Measurements from ENCODE around the gene DAB1. TPM values are rescaled to one million over a fixed set of nuclear protein-coding genes. Genes with fewer than 3 reads are reported as not detected.

DAB1 gene
- polyA plus RNA-seq, 3 donors, result not detected

- H3K27ac Mint-ChIP-seq, result no peak overlapping the region
- TF ChIP-seq CTCF (IDR thresholded peaks at IDR 0.05), result no peak
- Histone ChIP-seq H3K27me3 (ENCODE audit: control insufficient read depth in 2 of 2, insufficient read depth in 2 of 2, low read length in 2 of 2) (no peaks in the 10 kb centered on the region), H3K9me3 (replicated peaks in 1 of 2; ENCODE audit: control insufficient read depth in 1 of 2, insufficient read depth in 1 of 2, low read length in 2 of 2) (no peaks in the 10 kb centered on the region), H3K4me2 (replicated peaks; ENCODE audit: extremely low read depth, low read length, poor library complexity, severe bottlenecking) (no peak overlapping the region), H3K4me1 (ENCODE audit: control insufficient read depth in 1 of 2, insufficient read depth in 2 of 2, low read length in 2 of 2) (no peaks in the 10 kb centered on the region), H4K20me1 (ENCODE audit: insufficient read depth, low read length) (no peaks in the 10 kb centered on the region), H3K9ac (ENCODE audit: insufficient read depth, low read length, poor library complexity, severe bottlenecking) (no peak overlapping the region), H3K79me2 (ENCODE audit: insufficient read depth, low read length) (no peaks in the 10 kb centered on the region), H3K36me3 (replicated peaks in 1 of 2; ENCODE audit: control insufficient read depth in 1 of 2, insufficient read depth in 2 of 2, low read length in 2 of 2) (no peaks in the 10 kb centered on the region), H3K4me3 (replicated peaks in 1 of 3; ENCODE audit: low read depth in 2 of 3, low read length in 3 of 3) (no peak overlapping the region), H2AFZ (ENCODE audit: insufficient read depth, low read depth, low read length, poor library complexity, severe bottlenecking) (no peak overlapping the region), H3K27ac (ENCODE audit: low read depth in 1 of 2, low read length in 2 of 2) (no peak overlapping the region)
- no peak overlapping the region for H3K4me3 Mint-ChIP-seq
- peaks cover 0 to 7% (median 0%) of the 10 kb centered on the region in 3 donors for H3K27me3 Mint-ChIP-seq (ENCODE audit: low read depth in 3 of 3)
- intact Hi-C loops (cut with micrococcal nuclease), result no loop called here
- no peak for DNase-seq
- no peaks in the 10 kb centered on the region for H3K4me1 Mint-ChIP-seq
- H3K36me3 Mint-ChIP-seq, result no peaks in the 10 kb centered on the region
- H3K9me3 Mint-ChIP-seq, result peaks cover 0 to 7% (median 3%) of the 10 kb centered on the region in 7 donors
- no CpG with 5 or more reads among the region's 4 CpGs for WGBS (ENCODE audit: insufficient coverage)
These were observed 73.2 kb downstream of the DAB1 start for GRCh38 chr1:57350610-57351009.

DNA sequence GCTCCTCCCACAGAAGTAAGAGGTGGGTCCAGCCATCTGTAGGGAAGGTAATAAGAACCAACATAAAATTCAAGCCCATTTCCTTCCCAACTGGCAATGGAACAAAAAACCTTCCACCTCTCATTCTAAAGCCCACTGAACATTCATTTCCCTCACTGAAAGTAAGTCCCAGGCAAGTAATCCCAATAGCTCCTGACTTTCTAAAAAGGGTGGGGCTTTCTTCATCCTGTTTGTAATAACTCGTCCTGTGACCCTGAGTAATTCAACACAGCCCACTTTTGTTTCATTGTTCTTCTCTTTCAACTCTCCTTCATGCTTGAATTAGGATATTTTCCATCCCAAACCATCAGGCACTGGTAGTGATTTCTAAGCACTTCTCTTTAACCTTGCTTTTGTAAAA, 74.9 kb downstream of the DAB1 start:
- peaks cover 0 to 3% (median 0%) of the 10 kb centered on the region in 7 donors for H3K9me3 Mint-ChIP-seq
- H3K4me1 Mint-ChIP-seq, result no peaks in the 10 kb centered on the region
- Histone ChIP-seq H3K9me3 (replicated peaks in 1 of 2; ENCODE audit: control insufficient read depth in 1 of 2, insufficient read depth in 1 of 2, low read length in 2 of 2) (no peaks in the 10 kb centered on the region), H3K79me2 (ENCODE audit: insufficient read depth, low read length) (no peaks in the 10 kb centered on the region), H3K9ac (ENCODE audit: insufficient read depth, low read length, poor library complexity, severe bottlenecking) (no peak overlapping the region), H3K27me3 (ENCODE audit: control insufficient read depth in 2 of 2, insufficient read depth in 2 of 2, low read length in 2 of 2) (no peaks in the 10 kb centered on the region), H3K4me2 (replicated peaks; ENCODE audit: extremely low read depth, low read length, poor library complexity, severe bottlenecking) (no peak overlapping the region), H4K20me1 (ENCODE audit: insufficient read depth, low read length) (no peaks in the 10 kb centered on the region), H3K36me3 (replicated peaks in 1 of 2; ENCODE audit: control insufficient read depth in 1 of 2, insufficient read depth in 2 of 2, low read length in 2 of 2) (no peaks in the 10 kb centered on the region), H2AFZ (ENCODE audit: insufficient read depth, low read depth, low read length, poor library complexity, severe bottlenecking) (no peak overlapping the region), H3K4me1 (ENCODE audit: control insufficient read depth in 1 of 2, insufficient read depth in 2 of 2, low read length in 2 of 2) (no peaks in the 10 kb centered on the region), H3K4me3 (replicated peaks in 1 of 3; ENCODE audit: low read depth in 2 of 3, low read length in 3 of 3) (no peak overlapping the region), H3K27ac (ENCODE audit: low read depth in 1 of 2, low read length in 2 of 2) (no peak overlapping the region)
- H3K4me3 Mint-ChIP-seq, result no peak overlapping the region
- DNase-seq, result no peak
- no peak for TF ChIP-seq CTCF (IDR thresholded peaks at IDR 0.05)
- no peaks in the 10 kb centered on the region for H3K36me3 Mint-ChIP-seq
- H3K27me3 Mint-ChIP-seq (ENCODE audit: low read depth in 3 of 3), result peaks cover 0 to 5% (median 0%) of the 10 kb centered on the region in 3 donors
- 100% methylated on average over 1 of the region's 1 CpG for WGBS (ENCODE audit: insufficient coverage)
- intact Hi-C loops (cut with micrococcal nuclease), result no loop called here
- no peak overlapping the region for H3K27ac Mint-ChIP-seq

Data from CD14-positive monocyte (primary cell).